ENCODE data around the gene ACSF3.

Gene ACSF3

GRCh38 chr16:89150981-89151380, 57.3 kb downstream of the ACSF3 start:
- peaks cover 18% of the 10 kb centered on the region for H3K9me3 ChIP-seq (ENCODE audit: low read length)
- H3K4me1 ChIP-seq (ENCODE audit: insufficient read depth, low read length) = peaks cover 2% of the 10 kb centered on the region
- H3K4me3 ChIP-seq (ENCODE audit: low read length) = no peak overlapping the region
- H3K36me3 ChIP-seq (ENCODE audit: insufficient read depth, low read length) = peaks cover 24% of the 10 kb centered on the region
- H3K27me3 ChIP-seq (ENCODE audit: insufficient read depth, low read length) = no peaks in the 10 kb centered on the region
- no peak overlapping the region for H2AFZ ChIP-seq (ENCODE audit: low read depth, low read length)

DNA sequence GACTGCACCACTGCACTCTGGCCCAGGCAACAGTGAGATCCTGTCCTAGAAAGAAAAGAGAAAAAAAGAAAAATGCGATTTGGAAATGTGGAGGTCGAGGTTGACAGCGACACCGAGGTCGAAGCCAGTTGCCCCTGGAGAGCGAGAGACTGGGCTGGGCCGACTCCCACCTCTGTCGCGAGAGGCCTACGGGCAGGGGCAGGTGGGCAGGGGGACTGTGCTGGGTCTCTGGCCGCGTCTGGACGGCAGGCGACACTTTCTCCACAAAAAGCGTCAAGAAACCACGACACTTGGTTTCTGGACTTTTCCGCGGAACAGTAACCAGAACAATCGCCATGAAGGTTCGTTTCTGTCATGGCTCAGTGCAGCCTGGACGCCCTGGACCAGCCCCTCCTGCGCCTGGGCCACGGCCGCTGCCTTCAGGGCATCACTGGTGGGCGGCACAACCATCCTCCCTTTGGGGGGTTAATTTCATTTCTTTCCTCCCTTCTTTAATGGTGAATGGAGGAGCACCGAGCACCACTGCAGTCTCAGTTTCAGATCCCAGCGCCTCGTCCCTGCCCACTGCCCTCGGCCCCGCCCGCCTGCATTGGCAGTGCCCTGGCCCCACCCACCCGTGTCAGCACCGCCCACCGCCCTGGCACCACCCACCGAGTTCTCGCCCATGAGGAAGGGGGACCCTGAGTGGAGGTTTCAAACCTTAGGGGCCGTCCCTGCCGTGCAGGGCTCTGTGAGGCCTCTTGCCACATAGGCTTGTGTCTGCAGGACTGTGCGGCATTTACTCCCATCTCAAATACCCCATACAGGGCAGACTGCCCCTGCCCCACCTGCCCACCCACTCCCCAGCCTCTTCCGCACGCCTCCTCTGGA, 59.4 kb downstream of the ACSF3 start:
- Histone ChIP-seq H2AFZ (ENCODE audit: low read depth, low read length) (no peak overlapping the region), H3K36me3 (ENCODE audit: insufficient read depth, low read length) (peaks cover 18% of the 10 kb centered on the region), H3K9me3 (ENCODE audit: low read length) (peaks cover 13% of the 10 kb centered on the region), H3K4me1 (ENCODE audit: insufficient read depth, low read length) (peaks cover 2% of the 10 kb centered on the region), H3K27me3 (ENCODE audit: insufficient read depth, low read length) (no peaks in the 10 kb centered on the region), H3K4me3 (ENCODE audit: low read length) (no peak overlapping the region)

DNA sequence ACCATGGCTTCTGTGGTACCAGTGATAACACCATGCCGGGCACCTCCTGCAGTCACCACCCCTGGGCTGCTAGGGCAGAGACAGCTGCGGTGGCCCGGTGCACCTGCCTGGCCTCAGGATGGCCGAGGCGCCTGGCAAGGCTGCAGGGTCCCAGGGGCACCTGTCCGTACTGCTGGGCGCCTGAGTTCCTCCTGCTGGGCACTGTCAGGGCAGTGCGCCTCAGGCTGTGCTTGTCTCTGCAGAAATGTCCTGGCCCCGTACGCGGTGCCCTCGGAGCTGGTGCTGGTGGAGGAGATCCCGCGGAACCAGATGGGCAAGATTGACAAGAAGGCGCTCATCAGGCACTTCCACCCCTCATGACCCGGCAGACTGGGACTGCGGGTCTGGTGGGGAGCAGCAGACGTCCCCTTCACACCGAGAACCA, 60.2 kb downstream of the ACSF3 start:
- Histone ChIP-seq H3K4me1 (ENCODE audit: insufficient read depth, low read length) (peaks cover 2% of the 10 kb centered on the region), H3K4me3 (ENCODE audit: low read length) (no peak overlapping the region), H3K9me3 (ENCODE audit: low read length) (peaks cover 9% of the 10 kb centered on the region), H2AFZ (ENCODE audit: low read depth, low read length) (no peak overlapping the region), H3K27me3 (ENCODE audit: insufficient read depth, low read length) (no peaks in the 10 kb centered on the region), H3K36me3 (ENCODE audit: insufficient read depth, low read length) (peaks cover 18% of the 10 kb centered on the region)

- Histone ChIP-seq H3K36me3 (ENCODE audit: insufficient read depth, low read length) (peaks cover 13% of the 10 kb centered on the region), H3K4me3 (ENCODE audit: low read length) (no peak overlapping the region), H3K27me3 (ENCODE audit: insufficient read depth, low read length) (no peaks in the 10 kb centered on the region), H2AFZ (ENCODE audit: low read depth, low read length) (no peak overlapping the region), H3K4me1 (ENCODE audit: insufficient read depth, low read length) (peaks cover 2% of the 10 kb centered on the region), H3K9me3 (ENCODE audit: low read length) (peaks cover 3% of the 10 kb centered on the region)
Measured at GRCh38 chr16:89154390-89155183, 60.9 kb downstream of the ACSF3 start.

DNA sequence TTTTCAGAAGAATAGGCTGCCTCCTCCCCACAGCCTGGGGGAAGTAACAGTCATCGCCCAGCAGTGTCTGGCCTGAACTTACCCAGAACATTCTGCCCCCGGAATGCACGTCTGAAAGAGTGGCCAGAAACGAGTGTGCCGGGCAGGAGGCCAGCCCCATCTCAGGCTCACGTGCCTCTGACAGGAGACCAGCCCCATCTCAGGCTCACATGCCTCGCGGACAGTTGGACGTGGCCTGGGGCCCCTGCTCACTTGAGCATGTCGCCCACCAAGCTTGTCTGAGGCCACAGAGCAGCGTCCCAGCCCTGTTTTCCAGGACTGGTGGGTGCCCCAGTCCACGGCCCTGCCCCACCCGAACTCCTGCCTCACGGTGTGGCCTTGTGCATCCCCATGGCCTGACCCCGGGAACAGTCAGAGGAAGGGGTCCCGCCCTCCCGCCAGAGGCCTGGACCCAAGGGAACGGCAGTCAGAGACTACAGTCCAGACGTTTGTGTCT, 61.6 kb downstream of the ACSF3 start:
- Histone ChIP-seq H3K9me3 (ENCODE audit: low read length) (no peaks in the 10 kb centered on the region), H3K36me3 (ENCODE audit: insufficient read depth, low read length) (peaks cover 7% of the 10 kb centered on the region), H3K27me3 (ENCODE audit: insufficient read depth, low read length) (no peaks in the 10 kb centered on the region), H2AFZ (ENCODE audit: low read depth, low read length) (no peak overlapping the region), H3K4me1 (ENCODE audit: insufficient read depth, low read length) (peaks cover 2% of the 10 kb centered on the region), H3K4me3 (ENCODE audit: low read length) (no peak overlapping the region)

GRCh38 chr16:89155851-89156739, 62.4 kb downstream of the ACSF3 start:
- Histone ChIP-seq H3K27me3 (ENCODE audit: insufficient read depth, low read length) (no peaks in the 10 kb centered on the region), H3K4me3 (ENCODE audit: low read length) (no peak overlapping the region), H3K4me1 (ENCODE audit: insufficient read depth, low read length) (peaks cover 2% of the 10 kb centered on the region), H3K36me3 (ENCODE audit: insufficient read depth, low read length) (peaks cover 3% of the 10 kb centered on the region), H3K9me3 (ENCODE audit: low read length) (no peaks in the 10 kb centered on the region), H2AFZ (ENCODE audit: low read depth, low read length) (no peak overlapping the region)

DNA sequence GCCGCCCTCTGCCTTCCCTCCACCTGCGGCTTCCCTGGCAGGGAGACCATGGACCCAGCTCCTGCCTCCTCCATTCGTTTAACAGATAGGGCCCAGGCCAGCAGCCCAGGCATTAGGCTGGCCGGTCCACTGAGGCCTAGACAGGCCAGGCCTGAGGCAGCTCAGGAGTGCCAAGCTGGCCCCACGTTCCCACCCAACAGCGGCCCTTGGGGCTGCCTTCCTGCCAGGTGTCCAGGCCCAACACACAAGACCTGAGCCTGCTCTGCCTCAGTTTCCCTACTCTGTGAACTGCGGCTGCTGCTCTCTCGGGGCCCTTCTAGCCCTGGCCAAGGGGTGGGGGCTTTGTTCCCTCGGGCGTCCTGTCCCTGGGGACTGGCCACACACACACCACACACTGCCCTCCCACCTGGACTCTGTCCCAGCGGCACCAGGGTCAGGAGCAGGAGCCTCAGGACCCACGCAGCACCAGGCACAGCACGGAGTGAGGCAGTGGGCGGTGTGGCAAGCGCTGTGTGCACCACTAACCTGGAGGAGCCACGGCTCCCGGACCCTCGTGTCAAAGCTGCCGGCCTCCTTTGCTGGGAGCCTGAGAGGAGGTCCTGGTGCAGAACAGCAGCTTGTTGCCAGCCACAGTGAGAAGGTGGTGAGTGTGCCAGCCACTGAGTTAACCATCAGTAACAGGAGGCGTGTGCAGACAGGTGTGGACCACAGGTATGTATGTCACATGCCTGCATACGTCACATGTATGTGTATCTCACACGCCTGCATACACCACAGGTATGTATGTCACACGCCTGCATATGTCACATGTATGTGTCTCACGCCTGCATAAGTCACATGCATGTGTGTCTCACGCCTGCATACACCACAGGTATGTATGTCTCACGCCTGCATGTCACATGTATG, 63.3 kb downstream of the ACSF3 start:
- H3K9me3 ChIP-seq (ENCODE audit: low read length) = no peaks in the 10 kb centered on the region
- no peaks in the 10 kb centered on the region for H3K27me3 ChIP-seq (ENCODE audit: insufficient read depth, low read length)
- H2AFZ ChIP-seq (ENCODE audit: low read depth, low read length) = no peak overlapping the region
- peaks cover 2% of the 10 kb centered on the region for H3K4me1 ChIP-seq (ENCODE audit: insufficient read depth, low read length)
- no peaks in the 10 kb centered on the region for H3K36me3 ChIP-seq (ENCODE audit: insufficient read depth, low read length)
- no peak overlapping the region for H3K4me3 ChIP-seq (ENCODE audit: low read length)

GRCh38 chr16:89157778-89158177, 64.1 kb downstream of the ACSF3 start:
- Histone ChIP-seq H3K4me3 (ENCODE audit: low read length) (no peak overlapping the region), H3K9me3 (ENCODE audit: low read length) (no peaks in the 10 kb centered on the region), H3K27me3 (ENCODE audit: insufficient read depth, low read length) (no peaks in the 10 kb centered on the region), H3K4me1 (ENCODE audit: insufficient read depth, low read length) (peaks cover 2% of the 10 kb centered on the region), H2AFZ (ENCODE audit: low read depth, low read length) (no peak overlapping the region), H3K36me3 (ENCODE audit: insufficient read depth, low read length) (no peaks in the 10 kb centered on the region)

- H2AFZ ChIP-seq (ENCODE audit: low read depth, low read length) = no peak overlapping the region
- no peaks in the 10 kb centered on the region for H3K27me3 ChIP-seq (ENCODE audit: insufficient read depth, low read length)
- H3K4me3 ChIP-seq (ENCODE audit: low read length) = no peak overlapping the region
- peaks cover 2% of the 10 kb centered on the region for H3K4me1 ChIP-seq (ENCODE audit: insufficient read depth, low read length)
- peaks cover 2% of the 10 kb centered on the region for H3K9me3 ChIP-seq (ENCODE audit: low read length)
- H3K36me3 ChIP-seq (ENCODE audit: insufficient read depth, low read length) = no peaks in the 10 kb centered on the region
Measured at GRCh38 chr16:89159066-89159849, 65.6 kb downstream of the ACSF3 start.

GRCh38 chr16:89159850-89160354, 66.2 kb downstream of the ACSF3 start:
- H3K9me3 ChIP-seq (ENCODE audit: low read length) = peaks cover 2% of the 10 kb centered on the region
- no peaks in the 10 kb centered on the region for H3K27me3 ChIP-seq (ENCODE audit: insufficient read depth, low read length)
- H3K4me3 ChIP-seq (ENCODE audit: low read length) = no peak overlapping the region
- H2AFZ ChIP-seq (ENCODE audit: low read depth, low read length) = no peak overlapping the region
- no peaks in the 10 kb centered on the region for H3K36me3 ChIP-seq (ENCODE audit: insufficient read depth, low read length)
- peaks cover 8% of the 10 kb centered on the region for H3K4me1 ChIP-seq (ENCODE audit: insufficient read depth, low read length)

DNA sequence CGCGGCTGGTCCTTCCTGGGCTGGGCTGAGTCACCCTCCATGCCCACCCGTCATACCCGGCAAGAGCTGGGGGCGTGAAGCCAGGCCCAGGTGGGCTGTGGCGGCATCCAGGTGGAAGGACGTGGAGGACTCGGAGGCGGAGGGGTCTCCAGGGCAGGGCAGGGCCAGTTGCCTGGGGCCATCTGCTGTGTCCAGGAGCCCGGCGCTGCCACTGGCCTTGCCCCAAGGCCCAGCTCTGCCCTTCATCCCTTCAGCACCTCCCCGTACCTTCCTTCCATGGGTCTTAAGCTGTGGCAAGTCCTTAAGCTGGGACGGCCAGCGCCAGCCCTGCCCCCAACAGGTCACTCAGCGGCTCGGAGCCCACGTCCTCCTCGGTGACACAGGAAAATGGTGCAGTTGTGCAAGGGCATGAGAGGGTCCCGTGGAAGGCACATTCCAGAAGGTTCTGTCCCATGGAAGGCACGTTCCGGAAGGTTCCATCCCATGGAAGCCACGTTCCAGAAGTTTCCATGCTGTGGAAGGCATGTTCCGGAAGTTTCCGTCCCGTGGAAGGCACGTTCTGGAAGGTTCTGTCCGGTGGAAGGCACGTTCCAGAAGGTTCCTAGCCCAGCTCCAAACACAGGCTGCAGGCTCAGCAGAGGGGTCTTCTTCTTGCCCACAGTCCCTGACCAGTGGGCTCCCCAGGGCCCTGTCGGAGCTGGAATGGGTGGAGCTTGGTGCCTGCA, 67.5 kb downstream of the ACSF3 start:
- Histone ChIP-seq H2AFZ (ENCODE audit: low read depth, low read length) (no peak overlapping the region), H3K36me3 (ENCODE audit: insufficient read depth, low read length) (no peaks in the 10 kb centered on the region), H3K9me3 (ENCODE audit: low read length) (peaks cover 2% of the 10 kb centered on the region), H3K4me1 (ENCODE audit: insufficient read depth, low read length) (peaks cover 13% of the 10 kb centered on the region), H3K27me3 (ENCODE audit: insufficient read depth, low read length) (no peaks in the 10 kb centered on the region), H3K4me3 (ENCODE audit: low read length) (no peak overlapping the region)

All from neuron (in vitro differentiated cells).